DOHH2 (cell line): Measurements from ENCODE around the gene DNTT.

ENCODE experiments used
- H3F3A ChIP-seq: fragments of 200-600 bp; sonication (generic), shearing (Covaris generic); 2 replicates; pipeline ENCODE4 v1.6.0; 2016; ENCODE audit warnings: antibody characterized with exemption, mild to moderate bottlenecking; ENCODE audit not compliant: control insufficient read depth, insufficient read depth
- H3K27ac ChIP-seq: fragments of 200-600 bp; sonication (generic); 2 replicates; pipeline ENCODE4 v1.5.1; 2014; ENCODE audit warnings: low read depth, mild to moderate bottlenecking, low read length, moderate library complexity
- H3K27me3 ChIP-seq: fragments of 200-600 bp; sonication (generic); 2 replicates; pipeline ENCODE4 v1.6.1; 2014; ENCODE audit warnings: mild to moderate bottlenecking, low read length, mixed read lengths; ENCODE audit not compliant: control insufficient read depth
- H3K36me3 ChIP-seq: fragments of 200-600 bp; sonication (generic); 2 replicates; pipeline ENCODE4 v1.6.1; 2014; ENCODE audit warnings: mild to moderate bottlenecking, low read length, moderate library complexity, mixed read lengths; ENCODE audit not compliant: control insufficient read depth
- H3K4me1 ChIP-seq: fragments of 200-600 bp; sonication (generic); 2 replicates; pipeline ENCODE4 v1.6.1; 2014; ENCODE audit warnings: mild to moderate bottlenecking, low read length, mixed read lengths; ENCODE audit not compliant: control insufficient read depth
- H3K4me2 ChIP-seq: fragments of 200-600 bp; sonication (generic); 2 replicates; pipeline ENCODE4 v1.6.0; 2014; ENCODE audit warnings: mild to moderate bottlenecking, low read length, moderate library complexity
- H3K4me3 ChIP-seq: fragments of 200-600 bp; sonication (generic); 2 replicates; pipeline ENCODE4 v1.5.1; 2014; ENCODE audit warnings: mild to moderate bottlenecking, low read length, mixed read lengths
- H3K79me2 ChIP-seq: fragments of 200-600 bp; sonication (generic); 2 replicates; pipeline ENCODE4 v1.6.1; 2014; ENCODE audit warnings: mild to moderate bottlenecking, low read length, mixed read lengths; ENCODE audit not compliant: control insufficient read depth
- H3K9me2 ChIP-seq: fragments of 200-600 bp; sonication (generic); replicated peaks from 2 replicates; pipeline ENCODE4 v1.6.1; 2014; ENCODE audit warnings: mild to moderate bottlenecking, low read length, mixed read lengths; ENCODE audit not compliant: control insufficient read depth
- H3K9me3 ChIP-seq: fragments of 200-600 bp; sonication (generic); 2 replicates; pipeline ENCODE4 v1.6.1; 2014; ENCODE audit warnings: antibody characterized with exemption, low read length, mixed read lengths; ENCODE audit not compliant: control insufficient read depth, insufficient read depth
- H4K20me1 ChIP-seq: fragments of 200-600 bp; sonication (generic); 2 replicates; pipeline ENCODE4 v1.6.0; 2014; ENCODE audit warnings: low read depth, mild to moderate bottlenecking, antibody characterized with exemption, low read length, moderate library complexity; ENCODE audit not compliant: control insufficient read depth, insufficient read depth
- CTCF ChIP-seq: fragments of 200-600 bp; sonication (generic); IDR thresholded peaks from one replicate; pipeline ENCODE4 v1.5.1; 2014; ENCODE audit warnings: antibody characterized with exemption, mild to moderate bottlenecking, low read depth, low read length; ENCODE audit not compliant: poor library complexity, severe bottlenecking
- EZH2phosphoT487 ChIP-seq: fragments of 200-600 bp; sonication (generic); IDR thresholded peaks from 2 replicates; pipeline ENCODE4 v1.6.1; 2017; ENCODE audit warnings: borderline replicate concordance, mild to moderate bottlenecking, antibody characterized with exemption, low read length, moderate library complexity, mixed read lengths

DNTT gene

GRCh38 chr10:96370584-96371157 lies 66.4 kb downstream of the DNTT start:
- peaks cover 32% of the 10 kb centered on the region for H3K27me3 ChIP-seq
- no peaks in the 10 kb centered on the region for H4K20me1 ChIP-seq
- H3K27ac ChIP-seq = no peak overlapping the region
- no peaks in the 10 kb centered on the region for H3F3A ChIP-seq
- TF ChIP-seq CTCF (peak; percentile 90), EZH2phosphoT487 (no peak)
- H3K9me2 ChIP-seq = no peaks in the 10 kb centered on the region
- no peak overlapping the region for H3K4me2 ChIP-seq
- no peaks in the 10 kb centered on the region for H3K79me2 ChIP-seq
- no peaks in the 10 kb centered on the region for H3K9me3 ChIP-seq
- H3K4me1 ChIP-seq = peaks cover 10% of the 10 kb centered on the region
- H3K36me3 ChIP-seq = no peaks in the 10 kb centered on the region
- no peak overlapping the region for H3K4me3 ChIP-seq

- no peaks in the 10 kb centered on the region for H3K9me3 ChIP-seq
These were observed 67.1 kb downstream of the DNTT start for GRCh38 chr10:96371356-96371755.

GRCh38 chr10:96374004-96374403 lies 69.8 kb downstream of the DNTT start:
- Histone ChIP-seq H3F3A (no peaks in the 10 kb centered on the region), H3K4me3 (no peak overlapping the region), H3K79me2 (no peaks in the 10 kb centered on the region), H3K36me3 (no peaks in the 10 kb centered on the region), H3K4me2 (no peak overlapping the region), H3K27ac (no peak overlapping the region), H3K9me2 (no peaks in the 10 kb centered on the region), H3K9me3 (no peaks in the 10 kb centered on the region), H3K27me3 (peaks cover 26% of the 10 kb centered on the region), H3K4me1 (peaks cover 13% of the 10 kb centered on the region), H4K20me1 (no peaks in the 10 kb centered on the region)
- no peak for TF ChIP-seq EZH2phosphoT487

More at GRCh38 chr10:96371356-96371755, 67.1 kb downstream of the DNTT start:
- no peaks in the 10 kb centered on the region for H3F3A ChIP-seq
- H3K27me3 ChIP-seq = peaks cover 35% of the 10 kb centered on the region
- H3K9me2 ChIP-seq = no peaks in the 10 kb centered on the region
- no peak for TF ChIP-seq EZH2phosphoT487
- no peak for TF ChIP-seq CTCF
- no peak overlapping the region for H3K27ac ChIP-seq
- no peak overlapping the region for H3K4me3 ChIP-seq
- H3K4me2 ChIP-seq = no peak overlapping the region
- H4K20me1 ChIP-seq = no peaks in the 10 kb centered on the region
- no peaks in the 10 kb centered on the region for H3K79me2 ChIP-seq
- no peaks in the 10 kb centered on the region for H3K36me3 ChIP-seq
- peaks cover 13% of the 10 kb centered on the region for H3K4me1 ChIP-seq

GRCh38 chr10:96374639-96374984 lies 70.4 kb downstream of the DNTT start:
- peak overlapping the region; percentile 72 for H3K4me3 ChIP-seq

More at GRCh38 chr10:96374639-96374984, 70.4 kb downstream of the DNTT start:
- TF ChIP-seq EZH2phosphoT487 (no peak), CTCF (no peak)
- Histone ChIP-seq H3K4me1 (peaks cover 13% of the 10 kb centered on the region), H3K36me3 (no peaks in the 10 kb centered on the region), H3K9me3 (no peaks in the 10 kb centered on the region), H3K27ac (no peak overlapping the region), H3K9me2 (no peaks in the 10 kb centered on the region), H3F3A (no peaks in the 10 kb centered on the region), H4K20me1 (no peaks in the 10 kb centered on the region), H3K4me2 (peak overlapping the region; percentile 83), H3K27me3 (peaks cover 26% of the 10 kb centered on the region), H3K79me2 (no peaks in the 10 kb centered on the region)
